GM19452 (cell line): ENCODE data around the gene MCF2L.
"Not testable (repeated sequence)": the region's sequence is repeated elsewhere in the genome, so short reads cannot be mapped to it uniquely, and the experiment has no call there.

Experiments used
- ATAC-seq: cut with Tn5 transposase; IDR thresholded peaks from one replicate; pipeline ENCODE4 v1.9.1; 2021; ENCODE audit not compliant: unreplicated experiment

MCF2L gene

DNA sequence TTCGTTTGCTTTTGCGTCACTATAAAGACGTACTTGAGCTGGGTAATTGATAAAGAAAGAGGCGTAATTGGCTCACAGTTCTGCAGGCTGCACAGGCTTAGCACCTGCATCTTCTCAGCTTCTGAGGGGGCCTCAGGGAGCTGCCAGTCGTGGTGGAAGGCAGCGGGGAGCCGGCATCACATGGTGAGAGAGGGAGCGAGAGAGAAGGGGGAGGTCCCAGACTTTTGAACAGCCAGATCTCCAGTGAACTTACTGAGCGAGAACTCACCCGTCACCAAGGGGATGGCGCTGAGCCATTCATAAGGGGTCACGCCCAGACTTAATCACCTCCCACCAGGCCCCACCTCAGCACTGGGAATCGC, 77.8 kb downstream of the MCF2L start:
- ATAC-seq: no peak

- ATAC-seq: no peak
These were observed 78.6 kb downstream of the MCF2L start for GRCh38 chr13:113047587-113047986.

- no peak for ATAC-seq
These were observed 79.8 kb downstream of the MCF2L start for GRCh38 chr13:113048766-113049165.

GRCh38 chr13:113049521-113049941, 80.5 kb downstream of the MCF2L start:
- ATAC-seq: no peak

DNA sequence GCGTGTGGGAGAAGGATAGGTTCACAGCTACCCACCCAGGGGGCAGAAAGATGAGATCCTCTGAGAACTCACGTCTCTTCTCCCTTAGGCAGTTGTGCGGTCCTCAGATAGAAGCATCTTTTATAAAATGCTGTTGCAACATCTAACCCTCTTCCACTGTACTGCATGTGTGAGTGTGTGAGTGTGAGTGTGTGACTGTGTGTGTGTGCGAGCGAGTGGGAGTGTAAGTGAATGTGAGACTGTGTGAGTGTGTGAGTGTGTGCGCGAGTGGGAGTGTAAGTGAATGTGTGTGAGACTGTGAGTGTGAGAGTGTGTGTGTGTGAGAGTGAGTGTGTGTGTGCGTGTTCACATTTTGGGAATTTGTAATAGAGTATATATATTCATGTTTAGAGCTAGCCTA, 81.0 kb downstream of the MCF2L start:
- ATAC-seq: no peak

DNA sequence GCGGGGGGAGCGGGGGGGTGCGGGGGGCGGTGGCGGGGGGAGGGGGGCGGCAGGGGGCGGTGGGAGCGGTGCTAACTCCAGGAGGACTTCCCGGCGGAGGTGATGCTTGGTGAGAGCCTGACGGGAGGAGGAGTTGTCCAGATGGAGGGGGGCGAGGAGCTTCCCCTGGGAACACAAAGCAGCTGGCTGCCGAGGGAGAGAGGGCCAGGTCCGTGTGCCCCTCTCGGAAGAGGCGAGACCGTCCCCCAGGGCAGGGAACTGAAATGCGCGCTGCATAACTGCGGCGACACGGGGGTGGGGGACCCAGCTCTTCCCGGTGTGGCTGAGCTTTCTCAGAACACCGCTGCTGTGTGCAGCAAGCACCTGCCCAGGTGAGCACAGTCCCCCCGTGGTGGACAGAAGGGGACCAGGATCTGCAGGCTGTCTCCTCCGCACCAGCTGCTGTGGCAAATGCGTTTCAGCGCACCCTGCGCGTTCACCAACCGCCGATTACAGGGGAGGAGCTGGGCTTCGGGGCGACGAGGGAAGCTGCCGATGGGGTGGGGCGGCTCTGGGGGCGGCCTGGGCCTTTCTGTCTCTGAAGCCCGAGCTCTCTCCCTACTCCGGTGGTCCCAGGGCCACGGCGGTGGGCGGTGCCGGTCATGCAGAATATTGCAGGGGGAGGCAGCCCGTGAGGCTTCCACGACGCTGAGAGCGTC, 81.9 kb downstream of the MCF2L start:
- ATAC-seq: no peak

- ATAC-seq: no peak
These were observed 82.6 kb downstream of the MCF2L start for GRCh38 chr13:113051641-113052040.

DNA sequence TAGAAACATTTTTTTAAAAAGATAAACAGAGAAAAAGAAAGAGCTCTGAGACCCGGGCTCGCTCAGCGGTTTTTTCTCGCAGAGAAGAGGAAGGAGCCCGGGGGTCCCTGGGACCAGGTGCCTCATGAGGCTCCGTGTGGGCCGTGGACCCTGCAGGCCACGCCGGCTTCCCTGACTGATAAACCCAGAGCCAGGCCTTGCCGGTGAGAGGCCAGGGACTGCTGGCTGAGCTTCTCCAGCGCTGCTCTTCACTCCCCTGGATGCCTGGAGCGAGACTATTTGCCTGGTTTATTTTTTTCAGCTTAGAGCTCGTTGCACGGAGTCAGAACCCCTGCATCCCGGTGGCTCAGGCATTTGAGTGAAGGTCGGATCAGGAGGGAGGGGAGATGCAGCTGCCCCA, 83.2 kb downstream of the MCF2L start:
- no peak for ATAC-seq

DNA sequence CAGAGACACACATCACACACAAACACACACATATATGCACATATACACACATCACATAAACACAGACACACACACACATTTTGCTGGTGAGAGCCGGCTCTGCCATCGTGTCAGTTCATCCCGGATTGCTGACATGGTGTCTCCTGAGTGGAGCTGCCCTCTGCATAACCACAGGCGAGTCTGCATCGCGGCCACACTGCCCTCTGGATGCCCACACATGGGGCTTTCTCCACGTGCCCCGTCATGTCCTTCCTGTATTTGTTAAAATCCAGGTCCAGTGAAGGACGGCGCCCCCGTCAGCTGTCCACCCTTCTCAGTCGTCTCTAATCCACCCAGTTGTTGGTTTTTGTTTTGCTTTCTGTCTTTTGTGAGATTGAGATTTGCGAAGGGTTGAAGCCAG, 84.0 kb downstream of the MCF2L start:
- ATAC-seq: no peak

DNA sequence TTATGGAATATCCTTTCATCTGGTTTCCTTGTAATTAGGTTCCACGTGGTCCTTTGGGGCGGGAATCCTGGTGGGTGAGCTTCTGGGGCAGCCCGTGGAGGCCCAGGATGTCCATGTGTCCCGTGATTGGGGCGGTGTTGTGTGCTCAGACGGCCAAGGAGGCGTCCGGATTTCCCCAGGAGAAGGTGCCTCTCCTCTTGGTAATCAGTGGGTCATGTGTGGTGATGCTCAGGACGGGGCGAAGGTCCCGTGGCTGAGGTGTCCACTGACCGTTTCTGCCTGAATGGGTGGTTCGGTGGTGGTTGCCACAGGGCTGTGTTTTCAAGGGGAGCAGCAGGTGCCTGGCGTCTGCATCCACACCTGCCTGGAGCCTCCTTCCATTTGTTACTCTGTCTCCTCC, 84.4 kb downstream of the MCF2L start:
- no peak for ATAC-seq

- no peak for ATAC-seq
These were observed 85.0 kb downstream of the MCF2L start for GRCh38 chr13:113053801-113054604.

GRCh38 chr13:113057084-113057483, 88.1 kb downstream of the MCF2L start:
- ATAC-seq: no peak

DNA sequence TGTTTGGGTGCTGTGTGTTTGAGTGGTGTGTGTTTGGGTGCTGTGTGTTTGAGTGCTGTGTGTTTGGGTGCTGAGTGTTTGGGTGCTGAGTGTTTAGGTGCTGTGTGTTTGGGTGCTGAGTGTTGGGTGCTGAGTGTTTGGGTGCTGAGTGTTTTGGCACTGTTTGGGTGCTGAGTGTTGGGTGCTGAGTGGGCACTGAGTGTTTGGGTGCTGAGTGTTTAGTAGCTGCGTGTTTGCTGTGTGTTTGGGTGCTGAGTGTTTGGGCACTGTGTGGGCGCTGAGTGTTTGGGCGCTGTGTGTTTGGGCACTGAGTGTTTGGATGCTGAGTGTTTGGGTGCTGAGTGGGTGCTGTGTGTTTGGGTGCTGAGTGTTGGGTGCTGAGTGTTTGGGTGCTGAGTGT, 88.5 kb downstream of the MCF2L start:
- ATAC-seq: not testable (repeated sequence)

- ATAC-seq: no peak
These were observed 89.3 kb downstream of the MCF2L start for GRCh38 chr13:113058129-113058987.

GRCh38 chr13:113058988-113059850, 90.2 kb downstream of the MCF2L start:
- no peak for ATAC-seq

GRCh38 chr13:113059891-113060290, 90.9 kb downstream of the MCF2L start:
- no peak for ATAC-seq

DNA sequence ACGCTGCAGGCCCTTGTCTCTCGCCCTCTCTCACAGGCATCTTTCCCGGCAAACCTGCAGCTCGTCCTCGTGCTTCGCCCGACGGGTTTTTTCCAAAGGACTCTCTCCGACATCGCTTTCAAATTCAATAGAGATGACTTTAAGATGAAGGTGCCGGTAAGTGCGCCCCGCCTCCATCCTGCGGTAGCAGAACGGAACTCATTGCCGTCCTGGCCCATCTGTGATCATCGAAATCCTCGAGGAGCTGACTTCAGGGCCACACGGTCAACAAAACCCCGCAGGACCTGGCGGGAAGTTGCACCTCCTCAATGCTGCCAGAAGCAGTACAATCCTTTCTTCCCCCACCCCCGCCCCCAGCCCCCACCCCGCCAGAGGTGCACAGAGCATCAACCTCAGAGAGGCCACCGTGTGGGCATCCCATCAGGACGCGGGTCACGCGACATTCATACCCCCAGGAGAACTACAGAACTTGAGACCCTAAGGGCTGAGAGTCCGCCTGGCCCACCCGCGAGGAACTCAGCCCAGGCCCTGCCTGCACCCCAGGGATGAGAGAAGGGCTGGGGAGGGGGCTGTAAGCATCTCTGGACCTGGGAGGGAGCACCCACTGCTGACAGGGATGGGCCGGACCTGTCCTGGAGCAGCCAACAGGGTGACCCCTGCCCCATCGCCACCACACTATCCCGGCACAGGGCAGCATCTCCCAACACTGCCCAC, 91.7 kb downstream of the MCF2L start:
- no peak for ATAC-seq

DNA sequence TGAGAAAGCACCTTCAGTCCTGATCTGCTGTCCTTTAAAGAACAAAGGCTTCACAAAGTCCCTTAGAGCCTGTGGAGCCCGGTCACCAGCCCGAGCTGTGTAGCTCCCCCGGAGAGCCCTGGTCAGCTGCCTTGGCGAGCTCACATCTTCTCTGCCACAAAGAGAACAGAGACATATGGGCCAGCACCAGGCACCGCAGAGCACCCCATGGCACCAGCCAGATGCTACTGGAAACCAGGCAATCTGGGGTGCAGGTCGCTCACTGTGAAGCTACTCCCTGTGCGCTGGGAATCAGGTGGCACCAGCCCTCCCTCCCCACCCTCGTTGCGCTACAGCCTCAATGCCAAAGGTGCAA, 92.2 kb downstream of the MCF2L start:
- no peak for ATAC-seq

GRCh38 chr13:113061796-113062425, 92.9 kb downstream of the MCF2L start:
- no peak for ATAC-seq

DNA sequence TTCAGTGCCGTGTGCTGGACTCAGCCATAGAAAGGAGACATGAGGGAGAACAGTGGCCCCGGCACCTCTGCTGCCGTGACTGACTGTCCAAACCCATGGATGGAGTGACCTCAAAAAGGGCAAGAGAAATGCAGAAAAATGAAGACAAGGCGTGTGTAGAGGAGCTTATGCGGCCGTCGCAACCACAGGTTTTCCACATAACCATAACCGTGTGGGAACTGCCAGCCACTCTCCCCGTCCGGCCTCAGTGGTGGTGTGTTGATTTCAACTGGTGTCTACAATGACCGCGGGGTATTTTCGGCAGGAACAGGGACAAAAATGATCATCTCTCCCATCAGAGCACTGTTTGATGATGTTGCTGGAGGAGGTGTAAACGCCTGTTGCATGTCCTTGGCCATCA, 93.7 kb downstream of the MCF2L start:
- ATAC-seq: no peak
